Measurements from ENCODE around the gene MUC21.
"Not testable (repeated sequence)": the region's sequence is repeated elsewhere in the genome, so short reads cannot be mapped to it uniquely, and the experiment has no call there.

MUC21 gene

DNA sequence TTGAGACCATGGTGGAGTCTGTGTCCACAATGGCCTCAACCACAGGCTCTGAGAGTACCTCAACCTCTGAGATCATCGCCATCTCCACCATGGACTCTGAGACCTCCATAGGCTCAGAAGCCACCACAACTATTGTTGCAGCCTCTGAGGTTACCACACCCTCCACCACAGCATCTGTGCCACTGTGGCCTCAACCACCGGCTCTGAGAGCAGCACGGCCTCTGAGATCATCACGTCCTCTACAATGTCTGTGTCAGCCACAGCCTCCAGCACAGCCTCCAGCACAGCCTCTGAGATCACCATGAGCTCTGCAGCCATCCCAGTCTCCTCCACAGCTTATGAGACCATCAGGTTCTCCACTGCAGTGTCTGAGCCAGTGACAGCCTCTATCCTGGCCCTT is 19.4 kb upstream of the MUC21 start:
- in situ Hi-C loops (cut with MboI; ENCODE audit: low pct_unique_long_range_greater_than_20kb, low sequenced_read_pairs, unreplicated experiment), result no loop called here

GRCh38 chr6:30965140-30965601 is 18.3 kb upstream of the MUC21 start:
- in situ Hi-C loops (cut with MboI; ENCODE audit: low pct_unique_long_range_greater_than_20kb, low sequenced_read_pairs, unreplicated experiment), result no loop called here
- TF ChIP-seq, protein P1, sequence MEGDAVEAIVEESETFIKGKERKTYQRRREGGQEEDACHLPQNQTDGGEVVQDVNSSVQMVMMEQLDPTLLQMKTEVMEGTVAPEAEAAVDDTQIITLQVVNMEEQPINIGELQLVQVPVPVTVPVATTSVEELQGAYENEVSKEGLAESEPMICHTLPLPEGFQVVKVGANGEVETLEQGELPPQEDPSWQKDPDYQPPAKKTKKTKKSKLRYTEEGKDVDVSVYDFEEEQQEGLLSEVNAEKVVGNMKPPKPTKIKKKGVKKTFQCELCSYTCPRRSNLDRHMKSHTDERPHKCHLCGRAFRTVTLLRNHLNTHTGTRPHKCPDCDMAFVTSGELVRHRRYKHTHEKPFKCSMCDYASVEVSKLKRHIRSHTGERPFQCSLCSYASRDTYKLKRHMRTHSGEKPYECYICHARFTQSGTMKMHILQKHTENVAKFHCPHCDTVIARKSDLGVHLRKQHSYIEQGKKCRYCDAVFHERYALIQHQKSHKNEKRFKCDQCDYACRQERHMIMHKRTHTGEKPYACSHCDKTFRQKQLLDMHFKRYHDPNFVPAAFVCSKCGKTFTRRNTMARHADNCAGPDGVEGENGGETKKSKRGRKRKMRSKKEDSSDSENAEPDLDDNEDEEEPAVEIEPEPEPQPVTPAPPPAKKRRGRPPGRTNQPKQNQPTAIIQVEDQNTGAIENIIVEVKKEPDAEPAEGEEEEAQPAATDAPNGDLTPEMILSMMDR (IDR thresholded peaks at IDR 0.05; ENCODE audit: extremely low read depth, insufficient read depth, missing control alignments), result no peak
- DNase-seq (ENCODE audit: low spot score), result no peak

More for the DNA sequence above, 19.4 kb upstream of the MUC21 start:
- TF ChIP-seq, protein P1 (IDR thresholded peaks at IDR 0.05; ENCODE audit: extremely low read depth, insufficient read depth, missing control alignments), result no peak
- DNase-seq (ENCODE audit: low spot score), result no peak

- in situ Hi-C loops (cut with MboI; ENCODE audit: low pct_unique_long_range_greater_than_20kb, low sequenced_read_pairs, unreplicated experiment), result no loop called here
- DNase-seq (ENCODE audit: low spot score), result no peak
- TF ChIP-seq, protein P1 (IDR thresholded peaks at IDR 0.05; ENCODE audit: extremely low read depth, insufficient read depth, missing control alignments), result no peak
These were observed 17.4 kb upstream of the MUC21 start for GRCh38 chr6:30966154-30966553.

DNA sequence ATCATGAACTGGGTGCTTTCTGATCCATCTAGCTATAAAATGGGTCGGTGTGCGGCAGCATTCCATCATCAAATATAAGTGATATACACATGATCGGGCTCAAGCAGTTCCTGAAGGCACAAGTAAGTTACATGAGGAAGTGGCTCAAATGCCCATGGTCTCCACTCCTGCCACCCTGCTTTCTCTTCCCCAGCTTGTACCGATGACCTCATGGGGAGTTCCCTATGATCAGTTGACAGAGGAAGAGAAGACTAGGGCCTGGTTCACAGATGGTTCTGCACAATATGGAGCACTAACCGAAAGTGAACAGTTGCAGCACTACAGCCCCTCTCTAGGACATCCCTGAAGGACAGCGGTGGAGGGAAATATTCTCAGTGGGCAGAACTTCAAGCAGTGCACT is 14.3 kb upstream of the MUC21 start:
- in situ Hi-C loops (cut with MboI; ENCODE audit: low pct_unique_long_range_greater_than_20kb, low sequenced_read_pairs, unreplicated experiment); DNase-seq (ENCODE audit: low spot score): not testable (repeated sequence)

- TF ChIP-seq, protein P1 (IDR thresholded peaks at IDR 0.05; ENCODE audit: extremely low read depth, insufficient read depth, missing control alignments), result no peak
- DNase-seq (ENCODE audit: low spot score), result no peak
- in situ Hi-C loops (cut with MboI; ENCODE audit: low pct_unique_long_range_greater_than_20kb, low sequenced_read_pairs, unreplicated experiment), result no loop called here
These were observed 12.6 kb upstream of the MUC21 start for GRCh38 chr6:30970946-30971345.

GRCh38 chr6:30972816-30973215 is 10.7 kb upstream of the MUC21 start:
- no peak for DNase-seq (ENCODE audit: low spot score)
- TF ChIP-seq, protein P1 (IDR thresholded peaks at IDR 0.05; ENCODE audit: extremely low read depth, insufficient read depth, missing control alignments), result no peak
- in situ Hi-C loops (cut with MboI; ENCODE audit: low pct_unique_long_range_greater_than_20kb, low sequenced_read_pairs, unreplicated experiment), result no loop called here

DNA sequence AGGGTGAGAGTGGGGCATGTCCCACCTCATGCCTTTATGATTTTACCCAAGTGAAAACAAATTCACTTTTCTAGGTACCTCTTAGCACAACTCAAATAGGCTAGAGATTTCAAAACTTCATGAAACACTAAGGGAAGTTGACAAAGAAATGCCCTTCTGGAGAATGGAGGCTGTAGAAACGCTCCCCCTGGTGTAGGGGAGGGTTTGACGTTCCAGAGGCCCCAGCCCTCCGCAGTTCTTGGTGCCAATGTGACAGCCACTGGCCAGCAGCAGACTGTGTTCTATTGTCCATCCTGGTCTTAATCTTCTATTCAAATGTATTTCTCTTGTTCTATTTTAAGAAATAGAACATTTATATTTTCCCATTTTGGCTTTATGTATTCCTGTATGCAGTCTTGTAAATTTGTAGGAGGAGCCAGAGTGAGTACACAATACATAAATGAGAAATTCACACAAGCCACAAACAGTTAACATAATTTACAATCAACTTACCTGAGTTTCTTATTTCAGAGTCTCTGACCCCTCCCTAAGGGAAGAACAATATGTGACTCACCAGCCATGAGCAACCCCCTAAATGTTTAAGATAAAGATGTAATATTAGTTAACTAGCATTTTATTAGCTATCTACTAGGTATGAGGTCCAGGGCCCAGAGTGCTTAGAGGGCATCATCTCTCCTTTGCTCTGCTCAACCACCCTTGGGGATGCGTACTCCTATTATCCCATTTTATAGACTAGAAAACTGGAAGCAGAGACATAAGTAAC is 8.8 kb upstream of the MUC21 start:
- DNase-seq (ENCODE audit: low spot score), result no peak
- TF ChIP-seq, protein P1 (IDR thresholded peaks at IDR 0.05; ENCODE audit: extremely low read depth, insufficient read depth, missing control alignments), result no peak

More for the DNA sequence above, 8.8 kb upstream of the MUC21 start:
- in situ Hi-C loops (cut with MboI; ENCODE audit: low pct_unique_long_range_greater_than_20kb, low sequenced_read_pairs, unreplicated experiment), result no loop called here
